Urothelium cell line (cell line): ENCODE measurements around the gene ADORA3.

Source experiments
- DNase-seq: peaks from one replicate; pipeline ENCODE4 v3.0.0; 2011; ENCODE audit warnings: low spot score, mixed read lengths
- FAIRE-seq: peaks from 2 replicates; lab custom pipeline; 2011; peaks lifted over from hg19 to GRCh38; lab: Jason Lieb, UNC

The ADORA3 gene

DNA sequence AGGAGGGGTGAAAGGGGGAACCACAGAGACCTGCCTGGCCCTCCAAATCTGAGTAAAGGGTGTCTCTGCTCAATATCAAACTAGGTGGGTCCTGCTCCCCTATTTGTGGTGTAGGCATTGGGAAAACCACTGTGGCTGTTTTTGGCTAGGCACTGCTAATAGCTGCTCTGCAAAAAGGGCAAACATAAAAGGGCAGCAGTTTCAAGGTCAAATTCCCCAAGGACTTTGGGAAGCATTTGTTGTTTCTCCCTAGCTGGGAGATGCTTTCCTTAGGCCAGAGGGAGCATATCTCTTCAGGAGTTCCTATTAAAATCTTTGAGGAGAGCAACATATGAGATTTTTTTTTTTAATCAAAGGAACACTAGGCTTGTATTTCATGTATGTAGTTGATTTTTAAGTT, 27.2 kb downstream of the ADORA3 start:
- no peak for DNase-seq
- no peak for FAIRE-seq

DNA sequence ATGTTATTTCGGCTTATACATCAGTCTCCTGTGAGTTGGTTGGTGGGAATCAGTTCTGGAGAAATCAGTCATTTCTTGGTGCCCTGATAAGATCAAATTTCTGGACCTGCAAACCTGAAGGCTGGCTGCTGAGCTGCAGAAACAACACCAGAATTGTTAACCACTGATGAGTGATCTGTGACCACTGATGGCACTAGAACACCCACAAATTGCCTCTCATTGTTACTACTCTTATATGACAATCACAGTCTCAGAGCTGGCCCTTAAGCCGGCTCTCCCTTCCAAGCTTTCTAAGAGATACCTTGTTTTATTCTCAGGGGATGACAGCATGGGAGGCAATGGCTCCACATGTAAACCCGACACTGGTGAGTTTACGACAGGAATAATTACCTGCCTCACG, 27.7 kb downstream of the ADORA3 start:
- DNase-seq (no peak), FAIRE-seq (no peak)

DNA sequence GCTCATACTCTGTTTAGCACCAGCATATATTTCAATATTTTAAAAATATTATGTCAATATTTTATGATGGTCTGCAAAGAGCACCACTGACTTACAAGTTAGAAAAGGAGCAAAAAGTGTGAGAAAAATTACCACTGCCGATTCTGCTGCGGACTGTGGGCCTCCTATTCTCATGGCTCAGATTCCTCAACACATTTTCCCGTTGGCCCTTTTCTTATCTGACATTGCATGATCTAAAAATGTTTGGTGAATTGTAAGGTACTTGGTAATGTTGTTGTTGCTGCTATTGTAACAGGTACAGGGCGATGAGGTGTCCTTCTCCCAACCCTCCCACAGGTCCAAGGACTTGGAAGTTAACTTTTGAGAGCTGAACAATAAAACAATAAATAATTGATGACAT, 28.9 kb downstream of the ADORA3 start:
- DNase-seq (no peak), FAIRE-seq (no peak)

DNA sequence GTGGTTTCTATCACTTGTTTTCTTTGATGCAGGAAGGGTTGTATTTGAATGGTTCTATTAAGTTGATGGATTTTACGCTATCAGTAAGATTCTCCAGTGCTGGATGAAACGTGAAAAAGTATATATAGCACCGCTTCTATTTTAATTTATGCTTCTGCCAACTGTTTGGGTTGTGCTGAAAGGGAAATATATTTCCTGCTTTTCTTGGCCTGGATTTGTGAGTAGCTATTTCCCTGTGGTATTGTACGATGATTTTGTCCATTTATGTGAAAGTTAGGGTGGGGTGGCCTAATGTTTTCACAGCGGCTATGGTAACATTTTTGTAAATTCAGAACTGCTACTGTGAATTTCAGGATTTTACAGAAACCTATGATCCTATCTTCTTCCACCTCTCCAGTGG, 29.3 kb downstream of the ADORA3 start:
- FAIRE-seq, result no peak

DNA sequence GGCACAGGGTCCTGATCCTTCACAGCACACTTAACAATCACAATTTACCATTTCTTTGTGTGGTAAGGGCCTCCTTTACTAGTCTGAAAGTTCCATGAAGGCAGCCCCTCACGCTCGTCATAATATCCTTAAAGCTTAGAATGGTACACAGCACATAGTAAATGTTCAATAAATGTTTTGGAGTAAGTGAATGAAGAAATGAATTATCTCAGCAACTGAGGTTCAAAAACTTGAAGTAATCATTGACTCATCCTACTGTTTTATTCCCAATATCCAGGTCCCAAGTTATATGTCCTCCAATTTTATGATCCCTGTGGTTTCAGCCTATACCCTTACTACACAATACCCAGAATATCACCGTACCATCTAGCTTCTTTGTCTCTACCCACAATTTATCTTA, 31.9 kb downstream of the ADORA3 start:
- FAIRE-seq, result no peak
- DNase-seq, result no peak

More for the DNA sequence above, 29.3 kb downstream of the ADORA3 start:
- no peak for DNase-seq

DNA sequence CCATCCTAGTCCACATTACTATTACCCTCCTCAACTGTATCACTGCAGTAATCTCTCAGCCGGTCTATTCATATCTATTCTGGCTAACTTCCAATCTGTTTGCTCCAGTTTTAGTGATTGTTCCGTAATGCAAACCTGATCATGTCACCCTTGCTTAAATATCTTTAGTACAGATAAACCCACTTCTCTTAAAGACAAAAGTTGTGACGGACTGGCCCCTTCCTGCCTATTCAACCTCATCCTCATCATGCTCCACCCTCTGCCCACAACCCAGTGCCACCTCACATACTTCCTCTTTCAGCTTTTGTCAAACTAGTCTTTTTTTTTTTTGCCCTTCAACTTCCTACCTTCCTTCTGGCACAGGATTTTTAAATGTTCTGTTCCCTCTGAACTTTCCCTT, 32.4 kb downstream of the ADORA3 start:
- DNase-seq (no peak), FAIRE-seq (no peak)

DNA sequence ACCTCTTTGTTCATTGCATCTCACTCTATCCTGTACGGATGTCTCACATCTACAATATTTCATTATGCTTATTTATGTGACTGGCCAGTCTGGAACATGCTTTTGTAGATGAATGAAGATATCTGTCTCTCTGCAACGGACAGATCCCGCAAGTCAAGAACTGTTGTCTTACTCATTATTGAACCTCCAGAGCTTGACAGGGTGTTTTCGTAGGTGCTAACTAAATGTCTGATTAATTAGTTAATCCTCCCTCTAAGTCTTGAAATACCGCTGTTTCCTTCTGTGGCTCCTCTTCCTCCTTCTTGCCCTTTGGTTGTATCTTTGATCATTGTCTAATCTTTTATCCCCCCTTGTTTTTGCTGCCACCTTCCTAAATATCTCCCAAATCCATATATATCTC, 32.8 kb downstream of the ADORA3 start:
- no peak for FAIRE-seq
- DNase-seq, result no peak

DNA sequence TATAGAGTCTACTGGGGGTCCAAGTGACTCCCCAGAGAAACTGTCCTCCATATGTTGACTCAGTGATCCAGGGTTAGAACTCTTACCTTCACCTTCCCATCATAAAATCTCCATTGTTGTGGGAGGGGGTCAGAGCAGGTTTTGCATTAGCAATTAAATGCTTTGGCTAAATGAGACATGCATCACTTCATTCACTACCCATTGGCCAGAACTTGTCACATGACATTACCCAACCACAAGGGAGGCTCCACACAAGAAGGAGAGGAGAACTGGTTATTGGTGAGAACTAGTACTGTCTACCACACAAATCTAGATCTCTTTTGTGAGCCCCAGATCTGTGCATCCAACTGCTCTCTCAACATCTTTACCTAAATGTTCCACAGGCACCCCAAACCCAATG, 33.9 kb downstream of the ADORA3 start:
- FAIRE-seq, result no peak
- no peak for DNase-seq

DNA sequence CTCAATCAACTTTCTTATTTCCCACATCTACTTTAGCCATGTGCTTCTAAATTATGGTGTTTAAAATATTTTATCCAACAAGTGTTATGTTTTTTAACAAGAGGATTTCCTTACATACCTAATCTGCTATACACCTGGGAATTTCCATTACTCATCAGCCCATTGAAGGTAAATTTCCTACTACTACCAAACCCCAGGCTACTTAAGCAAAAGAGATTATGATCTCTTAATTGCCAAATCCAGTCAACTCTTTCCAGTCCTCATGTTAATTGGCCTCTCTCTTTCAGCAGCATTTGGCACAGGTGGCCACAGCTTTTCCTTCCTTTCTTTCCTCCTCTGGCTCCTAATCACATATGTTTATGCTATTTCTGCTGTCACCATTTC, 34.7 kb downstream of the ADORA3 start:
- DNase-seq, result no peak
- no peak for FAIRE-seq

DNA sequence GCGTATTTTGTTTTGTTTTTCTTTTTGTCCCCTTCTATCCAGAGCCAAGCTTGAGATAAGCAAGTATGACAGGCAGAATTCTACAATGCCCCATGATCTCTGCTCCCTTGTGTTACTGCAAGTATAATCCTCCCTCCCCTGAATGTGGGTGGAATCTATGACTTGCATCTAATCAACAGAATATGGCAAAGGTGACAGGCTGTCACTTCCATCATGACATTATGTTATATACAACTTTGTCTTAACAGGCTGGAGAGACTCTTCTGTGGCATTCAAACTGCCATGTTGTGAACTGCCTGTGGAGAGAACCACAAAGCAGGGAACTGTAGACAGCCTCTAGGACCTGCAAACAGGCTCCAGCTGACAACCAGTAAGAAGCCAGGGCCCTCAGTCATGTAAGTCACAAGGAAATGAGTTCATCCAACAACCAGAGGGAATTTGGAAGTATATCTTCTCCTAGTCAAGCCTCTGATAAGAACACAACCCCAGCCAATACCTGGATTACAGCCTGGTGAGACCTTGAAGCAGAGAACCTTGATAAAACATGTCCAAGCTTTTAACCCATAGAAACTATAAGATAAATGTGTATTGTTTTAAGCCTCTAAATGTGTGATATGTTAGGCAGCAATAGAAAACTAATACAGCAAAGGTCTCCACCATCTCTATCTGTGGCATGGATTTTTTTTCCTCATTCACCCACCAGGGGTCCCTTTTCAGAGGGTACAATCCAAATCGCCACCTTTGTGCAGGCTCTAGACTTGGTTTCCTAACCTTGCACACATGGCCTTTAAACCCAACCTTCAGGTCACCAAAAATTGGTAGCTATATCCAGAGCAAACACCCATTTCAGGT, 35.3 kb downstream of the ADORA3 start:
- DNase-seq (no peak), FAIRE-seq (no peak)

DNA sequence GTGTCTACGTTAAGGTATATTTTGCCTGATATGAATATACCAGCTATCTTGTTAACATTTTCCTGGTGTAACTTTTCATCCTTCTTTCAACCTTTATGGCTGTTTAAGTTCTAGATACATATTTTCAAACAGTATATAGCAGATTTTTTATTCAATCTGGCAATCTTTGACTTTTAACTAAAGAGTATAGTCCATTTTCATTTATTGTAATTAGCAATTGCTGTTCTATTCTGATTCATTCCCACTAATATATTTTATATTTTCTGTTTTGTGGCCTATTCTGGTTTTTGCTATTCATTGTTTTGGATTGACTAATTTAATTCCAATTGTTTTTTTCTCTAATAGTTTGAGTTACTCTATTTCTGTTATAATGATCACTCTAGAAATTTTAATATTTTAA, 37.0 kb downstream of the ADORA3 start:
- no peak for FAIRE-seq
- no peak for DNase-seq

DNA sequence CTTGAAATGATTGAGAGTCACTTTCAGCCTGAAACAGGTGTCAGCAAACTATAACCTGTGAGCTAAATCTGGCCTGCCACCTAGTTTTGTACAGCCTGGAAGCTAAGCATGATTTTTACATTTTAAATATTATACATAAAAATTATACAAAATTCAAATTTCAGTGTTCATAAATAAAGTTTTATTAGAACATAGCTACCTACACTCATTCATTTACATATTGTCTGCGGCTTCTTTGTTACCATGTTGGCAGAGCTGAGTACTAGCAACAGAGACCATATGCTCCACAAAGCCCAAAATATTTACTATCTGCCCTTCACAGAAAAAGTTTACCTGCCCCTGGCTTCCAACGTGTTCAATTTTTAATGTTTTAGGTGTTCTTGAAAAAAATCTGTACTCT, 37.7 kb downstream of the ADORA3 start:
- DNase-seq, result no peak
- no peak for FAIRE-seq

DNA sequence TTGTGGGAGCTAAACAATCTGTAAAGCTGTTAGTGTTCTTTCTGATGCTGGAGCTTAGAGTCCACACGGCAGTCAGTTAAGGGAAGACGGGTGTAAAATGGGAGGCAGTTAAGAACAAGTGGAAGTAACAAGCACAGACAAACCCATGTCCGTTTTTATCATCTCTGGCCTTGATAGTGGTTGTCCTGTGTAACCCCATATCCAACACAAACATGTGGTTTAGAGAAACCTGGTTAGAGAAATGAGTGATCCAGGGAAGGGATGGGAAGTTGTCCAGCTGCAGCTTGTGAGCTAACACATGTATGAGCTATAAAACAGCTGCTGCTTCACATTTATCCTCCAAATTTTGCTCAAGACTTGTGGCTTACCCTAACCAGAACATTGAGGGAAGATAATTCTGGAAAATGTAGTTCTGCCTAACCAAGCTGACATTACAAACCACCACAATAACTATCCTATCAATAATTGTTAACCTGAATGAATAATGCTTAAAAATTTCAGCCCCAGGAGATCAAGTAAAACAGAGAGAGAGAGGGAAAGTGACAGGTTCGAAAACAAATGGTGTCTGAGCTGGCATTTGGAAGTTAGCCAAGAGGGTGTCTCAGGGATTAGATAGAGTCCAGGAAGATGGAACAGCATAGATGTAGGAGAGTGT, 40.3 kb downstream of the ADORA3 start:
- DNase-seq (no peak), FAIRE-seq (peak; percentile 5)

DNA sequence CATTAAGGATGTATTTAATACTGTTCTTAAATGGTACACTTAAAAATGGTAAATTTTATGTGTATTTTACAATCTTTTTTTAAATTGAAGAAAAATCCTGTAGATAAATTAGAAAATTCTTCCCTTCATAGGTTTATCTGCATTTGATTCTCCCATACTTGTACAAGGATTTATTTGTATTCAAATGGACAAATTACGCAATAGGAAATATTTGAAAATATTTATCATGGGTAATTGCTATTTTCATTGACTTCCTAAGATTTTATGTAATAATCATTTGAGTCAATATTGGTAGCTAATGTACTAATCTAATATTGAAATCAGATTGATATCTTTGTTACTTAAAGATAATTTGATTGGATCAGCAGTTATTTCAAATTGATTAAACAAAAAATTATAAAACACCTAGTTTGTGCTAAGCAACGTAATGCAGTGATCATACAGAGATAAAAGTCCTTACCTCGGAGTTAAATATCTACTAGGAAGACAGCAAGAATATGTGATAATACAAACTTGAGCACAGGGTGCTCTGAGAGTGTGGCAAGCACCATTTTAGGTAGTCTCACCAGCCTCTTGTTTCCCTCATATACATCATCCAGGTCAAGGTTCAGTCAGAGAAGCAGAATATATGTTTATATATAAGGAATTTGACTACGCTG, 40.9 kb downstream of the ADORA3 start:
- DNase-seq, result no peak
- no peak for FAIRE-seq

DNA sequence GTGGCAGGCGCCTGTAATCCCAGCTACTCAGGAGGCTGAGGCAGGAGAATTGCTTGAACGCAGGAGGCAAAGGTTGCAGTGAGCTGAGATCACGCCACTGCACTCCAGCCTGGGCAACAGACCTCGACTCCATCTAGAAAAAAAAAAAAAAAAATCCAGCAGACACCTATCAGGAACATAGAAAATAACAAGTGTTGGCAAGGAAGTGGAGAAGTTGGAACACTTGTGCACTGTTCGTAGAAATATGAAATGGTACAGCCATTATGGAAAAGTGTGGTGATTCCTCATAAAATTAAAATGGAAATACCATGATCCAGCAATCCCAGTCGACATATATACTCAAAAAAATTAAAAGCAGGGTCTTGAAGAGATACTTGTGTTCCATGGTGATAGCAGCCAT, 41.7 kb downstream of the ADORA3 start:
- DNase-seq (no peak), FAIRE-seq (no peak)

DNA sequence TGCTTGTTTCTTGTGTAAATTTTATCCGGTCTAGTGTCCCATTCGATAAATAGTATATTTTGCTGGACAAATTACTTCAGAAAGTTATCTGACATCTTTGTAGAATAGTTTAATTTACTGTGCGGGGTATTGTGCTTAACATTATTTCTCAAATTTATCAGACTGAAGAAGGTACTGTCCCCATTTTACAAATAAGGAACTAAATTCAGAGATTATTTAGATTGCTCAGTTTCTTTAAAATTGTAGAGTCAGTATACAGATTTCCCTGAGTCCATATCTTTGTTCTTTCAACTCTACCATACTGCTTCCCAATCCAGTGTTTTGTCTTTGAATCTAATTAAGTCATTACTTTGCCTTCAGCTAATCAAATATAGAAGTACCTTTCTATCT, 47.8 kb downstream of the ADORA3 start:
- no peak for DNase-seq
- FAIRE-seq, result no peak

DNA sequence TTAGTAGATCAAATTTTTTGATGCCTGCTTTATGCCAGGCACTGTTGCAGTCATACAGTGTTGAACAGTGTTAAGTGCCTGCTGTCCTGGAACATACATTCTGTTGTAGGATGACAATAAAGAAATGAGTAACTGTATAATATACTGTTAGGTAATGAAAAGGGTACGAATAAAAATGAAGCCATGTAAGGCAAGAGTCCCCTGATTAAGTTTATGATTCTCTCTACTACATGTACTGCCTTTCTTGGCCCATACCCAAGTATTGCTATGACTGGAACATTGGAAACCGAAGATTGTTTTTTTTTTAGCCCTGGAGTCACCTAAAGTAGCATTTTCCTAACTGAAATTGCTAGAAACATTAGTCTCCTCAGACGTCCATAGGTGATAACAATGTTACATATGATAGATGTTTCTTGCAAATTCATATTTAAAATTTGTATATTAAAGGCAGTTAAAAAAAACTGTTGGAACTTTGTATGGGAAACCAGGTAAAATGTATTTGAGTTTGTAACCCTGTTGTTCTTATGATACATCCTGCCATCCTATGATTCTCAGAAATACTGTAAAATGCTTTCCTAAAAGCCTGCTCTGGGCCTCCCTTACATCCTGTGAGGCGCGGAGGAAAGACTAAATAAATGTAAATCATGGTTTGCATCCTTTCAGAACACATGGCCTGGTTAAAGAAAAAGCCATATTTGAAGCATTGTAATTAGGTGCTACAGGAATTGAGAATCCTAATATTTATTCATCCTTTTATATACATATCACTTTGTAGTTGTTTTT, 48.4 kb downstream of the ADORA3 start:
- no peak for DNase-seq
- FAIRE-seq, result no peak

DNA sequence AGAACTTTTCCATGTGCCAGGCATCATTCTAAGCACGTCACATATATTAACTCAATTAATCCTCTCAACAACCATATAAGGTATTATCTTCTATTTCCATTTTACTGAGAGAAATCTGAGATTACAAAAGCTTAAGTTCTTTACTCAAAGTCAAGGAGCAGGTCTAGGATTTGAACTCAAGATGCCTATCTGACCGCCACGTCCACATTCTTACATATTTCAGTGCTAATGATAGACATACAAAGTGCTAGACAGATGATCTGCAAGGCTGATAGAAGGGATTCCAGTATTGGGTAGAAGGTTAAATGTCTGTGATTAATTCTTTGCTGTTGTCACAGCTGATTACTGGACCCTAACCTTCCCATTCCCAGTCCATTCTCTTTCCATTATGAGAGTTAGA, 49.7 kb downstream of the ADORA3 start:
- no peak for FAIRE-seq
- no peak for DNase-seq

DNA sequence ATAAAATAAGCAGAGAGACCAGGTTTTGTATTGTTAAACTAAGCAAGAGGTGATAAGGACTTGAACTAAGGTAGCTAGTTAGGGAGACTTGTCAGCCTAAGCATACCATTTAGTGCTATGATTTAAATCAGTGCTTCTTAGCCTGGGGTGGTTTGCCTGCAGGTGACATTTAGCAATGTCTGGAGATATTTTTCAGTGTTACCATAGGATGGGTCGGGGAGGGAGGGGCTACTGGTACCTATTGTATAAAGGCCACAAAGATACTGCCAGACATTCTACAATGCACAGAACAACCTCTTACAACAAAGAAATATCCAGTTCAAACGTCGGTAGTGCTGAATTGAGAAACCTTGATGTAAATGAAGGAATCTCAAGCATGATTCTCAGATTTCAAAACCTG, 50.9 kb downstream of the ADORA3 start:
- no peak for FAIRE-seq

DNA sequence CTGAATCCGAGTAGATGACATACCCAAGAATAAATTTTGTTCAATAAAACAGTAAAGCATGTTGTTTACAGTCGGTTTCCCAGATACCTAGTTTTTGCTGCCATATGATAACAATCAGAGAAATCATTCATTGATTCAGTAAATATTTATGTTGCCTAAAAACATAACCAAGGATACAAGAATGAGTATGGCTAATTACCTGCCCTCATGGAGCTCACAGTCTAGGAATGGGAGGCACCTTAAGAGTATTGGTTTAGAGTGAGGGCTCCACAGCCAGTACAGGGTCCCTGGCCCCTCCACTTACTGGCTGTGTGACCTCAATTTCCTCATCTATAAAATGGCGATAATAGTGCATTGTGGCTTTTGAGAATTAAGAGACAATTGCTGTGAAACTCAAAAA, 53.2 kb downstream of the ADORA3 start:
- FAIRE-seq (no peak), DNase-seq (no peak)

More for the DNA sequence above, 50.9 kb downstream of the ADORA3 start:
- no peak for DNase-seq

DNA sequence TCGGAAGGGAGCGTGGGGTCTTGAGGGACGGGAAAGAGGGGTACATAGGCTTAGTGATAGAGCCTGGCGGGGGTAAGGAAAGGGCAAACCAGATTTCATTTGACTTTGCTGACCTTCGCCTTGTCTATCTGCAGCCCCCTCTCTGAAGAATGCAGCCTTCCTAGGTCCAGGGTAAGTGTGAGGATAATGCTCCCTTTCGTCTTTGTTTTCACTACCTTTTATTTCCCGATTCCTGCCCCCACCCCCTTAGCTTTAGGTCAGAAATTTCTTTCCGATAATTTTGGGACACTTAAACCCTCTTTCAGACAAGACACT, 53.8 kb downstream of the ADORA3 start:
- FAIRE-seq, result no peak
- DNase-seq, result no peak
